Activated effector memory CD4-positive, alpha-beta T cell treated with Interleukin-2 at 50 U/mL for 16 hours (primary cell): ENCODE results near the gene ULK1.
A peak's percentile ranks its signal among the peaks of the same experiment; 100 is the strongest.

Experiments used
- DNase-seq: peaks from one replicate; pipeline ENCODE4 v3.0.0-alpha.2; 2020

Gene ULK1

DNA sequence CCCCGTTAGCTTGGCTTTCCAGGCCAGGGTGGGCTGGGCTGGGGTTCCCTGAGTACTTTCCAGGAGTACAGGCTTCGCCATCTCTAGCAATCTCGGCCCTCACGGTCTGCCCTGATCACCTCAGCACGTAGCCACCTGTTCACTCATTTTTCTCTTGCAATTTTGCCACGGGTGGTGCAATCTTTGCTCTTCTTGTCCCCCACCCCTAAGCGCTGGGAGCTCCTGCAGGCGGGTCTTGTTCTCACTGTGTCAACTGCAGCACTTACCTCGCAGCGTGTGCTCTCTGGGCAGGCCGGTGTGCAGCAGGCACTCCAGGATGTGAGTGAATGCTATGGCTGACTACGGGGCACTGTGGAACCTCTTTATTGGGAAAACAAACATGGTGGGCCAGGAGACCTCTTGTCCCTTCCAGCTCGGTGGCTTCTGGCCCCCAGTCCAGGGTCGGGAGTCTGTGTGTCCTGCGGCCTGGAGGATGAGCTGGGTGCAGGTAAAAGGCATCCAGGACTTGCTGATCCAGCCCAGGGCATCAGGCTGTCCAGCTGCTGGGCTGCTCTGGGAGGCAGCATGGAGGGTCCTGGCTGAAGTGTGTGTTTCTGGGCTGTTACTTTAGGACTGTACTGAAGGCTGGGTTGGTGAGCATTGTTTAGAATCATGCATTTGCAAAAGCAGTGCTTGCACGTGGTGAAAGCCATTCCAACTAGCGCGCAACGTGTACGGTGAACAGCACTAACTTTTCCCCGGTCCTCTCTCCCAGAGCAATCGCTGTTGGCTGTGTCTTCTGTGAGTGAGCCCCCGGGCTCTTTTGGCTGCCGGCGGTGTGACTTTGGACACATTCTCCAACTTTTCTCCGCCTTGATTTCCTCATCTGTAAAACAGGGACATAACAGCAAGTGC lies 1.5 kb upstream of the ULK1 start:
- no peak for DNase-seq

DNA sequence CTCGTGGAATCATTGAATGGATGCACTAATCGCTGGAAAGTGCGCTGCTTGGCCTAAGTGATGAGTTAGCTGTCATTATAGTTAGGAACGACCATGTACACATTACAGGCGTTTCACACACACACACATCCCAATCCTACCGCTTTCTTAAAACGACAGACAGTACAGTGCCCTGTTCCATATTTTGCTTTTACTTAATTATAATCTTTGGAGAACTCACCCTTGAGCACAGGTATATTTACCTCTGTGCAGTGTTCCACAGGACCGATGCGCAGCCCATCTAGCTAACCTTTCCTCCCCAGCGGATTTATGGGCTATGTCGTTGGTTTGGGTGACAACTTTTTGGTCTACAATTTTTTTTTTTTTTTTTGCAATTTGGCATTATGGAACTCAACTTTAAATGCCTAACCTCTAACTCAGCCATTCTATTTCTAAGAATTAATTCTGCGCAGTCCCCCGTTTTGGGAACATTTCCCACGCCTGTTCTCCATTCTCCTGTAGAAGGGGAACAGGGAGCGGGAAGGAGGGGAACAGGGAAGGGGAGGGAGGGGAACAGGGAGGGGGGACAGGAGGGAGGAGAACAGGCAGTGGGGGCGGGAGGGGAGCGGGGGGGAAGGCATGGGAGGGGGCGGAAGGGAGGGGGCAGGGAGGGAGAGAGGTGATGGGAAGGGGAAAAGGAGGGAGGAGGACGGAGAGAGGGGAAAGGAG lies 663 bp upstream of the ULK1 start:
- no peak for DNase-seq

DNA sequence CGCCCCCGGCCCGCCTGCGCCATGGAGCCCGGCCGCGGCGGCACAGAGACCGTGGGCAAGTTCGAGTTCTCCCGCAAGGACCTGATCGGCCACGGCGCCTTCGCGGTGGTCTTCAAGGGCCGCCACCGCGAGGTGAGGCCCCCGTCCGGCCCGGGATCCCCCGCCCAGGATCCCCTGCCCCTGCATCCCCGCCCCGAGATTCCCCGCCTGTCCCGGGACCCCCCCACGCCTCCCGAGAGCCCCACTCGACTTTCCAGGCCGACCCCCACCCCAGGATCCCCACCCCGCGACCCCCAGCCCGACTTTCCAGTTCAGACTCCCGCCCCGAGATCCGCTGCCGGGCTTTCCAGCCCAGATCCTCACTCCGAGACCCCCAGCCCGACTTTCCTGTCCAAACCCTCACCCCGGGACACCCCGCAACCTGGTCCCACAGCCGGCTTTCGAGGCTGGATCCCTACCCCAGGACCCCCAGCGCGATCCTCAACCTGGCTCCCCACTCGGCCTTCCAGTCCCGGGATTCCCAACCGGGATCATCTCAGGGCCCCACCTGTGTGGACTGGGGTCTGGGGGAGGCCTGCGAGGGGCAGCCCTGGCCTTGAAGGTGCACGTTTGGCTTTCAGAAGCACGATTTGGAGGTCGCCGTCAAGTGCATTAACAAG lies 688 bp downstream of the ULK1 start:
- DNase-seq, result no peak

GRCh38 chr12:131895640-131896079 lies 1.2 kb downstream of the ULK1 start:
- no peak for DNase-seq

DNA sequence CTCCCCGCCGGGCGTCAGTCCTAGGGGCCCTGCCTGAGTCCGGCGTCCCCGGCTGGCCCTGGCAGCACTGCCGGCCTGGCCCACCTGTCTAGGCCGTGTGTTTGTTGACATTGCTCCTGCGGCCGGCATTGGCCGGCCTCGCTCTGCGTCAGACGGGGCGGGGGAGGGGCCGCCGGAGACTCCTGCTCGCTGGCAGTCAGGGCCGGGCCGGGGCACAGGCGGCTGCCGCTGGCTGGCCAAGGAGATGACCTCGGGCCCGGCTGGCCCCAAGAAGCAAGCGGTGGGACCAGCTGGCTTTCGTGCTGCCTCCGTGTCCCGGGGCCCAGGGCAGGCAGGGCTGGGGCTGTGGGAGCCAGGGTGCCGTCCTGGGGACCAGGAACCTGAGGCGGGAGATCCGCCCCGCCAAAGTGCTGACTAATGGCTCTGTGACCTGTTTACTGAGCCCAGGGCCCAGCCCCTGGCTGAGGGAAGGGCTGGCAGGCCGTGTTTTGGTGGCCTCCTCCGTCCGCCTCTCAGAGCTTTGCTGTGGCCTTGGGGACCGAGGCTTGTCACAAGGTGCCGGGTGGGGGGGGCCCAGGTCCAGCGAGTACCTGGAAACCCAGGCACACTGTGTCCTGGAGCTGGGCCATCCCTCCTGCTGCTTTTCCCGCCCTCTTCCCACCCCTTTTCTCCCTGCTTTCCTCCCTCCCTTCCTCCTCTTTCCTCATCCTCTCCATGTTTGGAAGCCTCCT lies 1.8 kb downstream of the ULK1 start:
- peak; percentile 56 for DNase-seq

DNA sequence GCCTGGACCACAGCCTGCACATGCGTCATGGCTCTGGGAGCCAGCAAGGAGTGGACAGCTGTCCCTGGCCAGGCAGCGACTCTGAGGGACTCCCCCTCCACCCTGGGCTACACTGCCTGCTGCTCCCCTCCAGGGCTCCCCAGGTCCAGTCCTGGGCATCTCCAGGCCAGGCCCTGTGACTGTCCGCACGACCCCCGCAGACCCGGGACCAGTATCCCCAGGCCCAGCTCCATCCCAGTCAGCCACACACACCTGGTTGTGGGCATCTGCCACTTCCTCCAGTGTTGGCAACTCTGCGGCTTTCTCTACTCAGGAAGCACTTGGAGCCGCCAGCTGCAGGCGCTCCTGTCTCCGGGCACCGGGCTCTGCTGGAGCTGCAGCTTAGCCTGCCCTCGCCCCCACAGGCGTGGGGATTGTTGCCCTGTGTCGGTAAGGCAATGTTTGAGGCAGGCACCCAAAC lies 2.4 kb downstream of the ULK1 start:
- DNase-seq, result no peak

DNA sequence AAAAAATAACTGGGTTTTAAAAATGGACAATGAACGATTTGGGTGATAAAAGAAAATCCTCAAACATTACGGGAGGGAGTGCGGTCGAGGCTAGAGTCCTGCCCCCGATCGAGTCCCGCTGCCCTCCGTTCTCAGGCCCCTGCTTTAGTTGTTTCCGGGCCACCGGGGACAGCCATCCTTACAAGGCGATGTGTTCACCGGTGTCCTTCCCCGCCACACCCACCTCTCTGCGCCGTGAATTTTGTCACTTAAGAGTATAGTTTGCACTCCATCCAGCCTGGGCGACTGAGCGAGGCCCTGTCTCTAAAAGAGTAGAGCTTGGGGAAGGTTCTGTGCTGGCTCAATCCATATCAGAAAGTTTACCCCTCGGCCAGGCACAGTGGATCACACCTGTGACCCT lies 2.9 kb downstream of the ULK1 start:
- no peak for DNase-seq

- no peak for DNase-seq
Measured at GRCh38 chr12:131897875-131898274, 3.5 kb downstream of the ULK1 start.

DNA sequence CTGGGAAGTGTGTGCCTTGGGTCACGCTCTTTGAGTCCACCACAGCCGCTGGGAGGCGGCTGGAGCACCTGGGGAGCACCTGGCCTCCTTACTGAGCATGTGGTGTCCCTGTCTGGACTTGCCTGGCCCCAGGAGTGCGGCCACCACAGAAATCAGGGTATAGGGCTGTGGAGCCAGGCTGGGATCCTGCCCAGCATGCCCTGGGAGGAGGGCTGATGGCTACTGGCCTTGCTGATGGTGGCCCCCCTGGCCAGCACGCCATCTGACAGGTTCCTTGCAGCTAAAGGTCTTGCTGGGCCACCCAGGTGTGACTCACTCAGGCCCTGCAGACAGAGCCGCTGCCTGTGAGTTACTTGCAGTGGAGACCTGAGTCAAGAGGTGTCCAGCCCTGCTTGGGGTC lies 6.0 kb downstream of the ULK1 start:
- no peak for DNase-seq

- no peak for DNase-seq
Measured at GRCh38 chr12:131901431-131902331, 7.3 kb downstream of the ULK1 start.

GRCh38 chr12:131902332-131903241 lies 8.2 kb downstream of the ULK1 start:
- no peak for DNase-seq

DNA sequence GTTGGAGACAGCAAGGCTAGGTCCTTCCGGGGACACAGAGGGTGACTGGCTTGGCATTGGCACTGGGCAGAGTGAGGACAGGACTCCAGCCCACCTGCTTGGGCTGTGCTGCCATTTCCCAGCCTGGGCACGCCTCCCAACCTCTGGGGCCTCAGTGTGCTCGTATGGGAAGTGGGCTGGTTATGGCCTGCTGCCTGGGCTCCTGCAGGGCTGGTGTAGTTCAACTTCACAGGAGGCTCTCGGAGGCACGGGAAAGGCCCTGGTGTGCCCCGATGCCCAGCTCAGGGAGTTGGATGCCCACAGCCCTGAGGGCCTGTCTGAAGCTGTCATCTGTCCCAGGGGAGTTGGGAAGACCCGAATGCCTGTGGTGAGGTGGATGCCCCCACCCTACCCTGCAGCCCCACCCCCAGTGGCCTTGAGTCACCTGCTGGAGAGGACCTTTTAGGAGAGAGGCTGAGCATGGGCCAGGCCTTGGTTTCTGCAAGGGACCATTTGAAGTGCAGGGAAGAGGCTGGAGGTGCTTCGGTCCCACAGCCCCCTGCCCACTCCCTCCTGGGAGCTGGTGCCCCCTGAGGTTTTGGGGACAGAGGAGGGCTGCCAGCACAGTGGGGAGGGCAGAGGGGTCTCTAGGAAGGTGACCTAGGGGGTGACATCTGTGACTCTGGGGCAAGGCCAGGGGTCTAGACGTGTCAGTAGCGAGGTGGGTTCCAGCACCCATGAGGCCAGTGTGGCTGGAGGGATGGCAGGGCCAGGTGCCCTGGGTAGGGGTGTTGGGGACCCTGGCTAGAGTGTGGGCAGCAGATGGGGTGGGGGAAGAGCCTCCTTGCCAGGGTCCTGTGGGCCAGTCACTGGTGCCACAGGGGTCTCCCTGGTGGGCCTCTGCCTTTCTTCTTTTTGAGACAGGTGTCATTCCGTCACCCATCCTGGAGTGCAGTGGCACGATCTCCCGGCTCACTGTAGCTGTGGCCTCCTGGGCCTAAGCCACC lies 9.1 kb downstream of the ULK1 start:
- DNase-seq, result no peak

DNA sequence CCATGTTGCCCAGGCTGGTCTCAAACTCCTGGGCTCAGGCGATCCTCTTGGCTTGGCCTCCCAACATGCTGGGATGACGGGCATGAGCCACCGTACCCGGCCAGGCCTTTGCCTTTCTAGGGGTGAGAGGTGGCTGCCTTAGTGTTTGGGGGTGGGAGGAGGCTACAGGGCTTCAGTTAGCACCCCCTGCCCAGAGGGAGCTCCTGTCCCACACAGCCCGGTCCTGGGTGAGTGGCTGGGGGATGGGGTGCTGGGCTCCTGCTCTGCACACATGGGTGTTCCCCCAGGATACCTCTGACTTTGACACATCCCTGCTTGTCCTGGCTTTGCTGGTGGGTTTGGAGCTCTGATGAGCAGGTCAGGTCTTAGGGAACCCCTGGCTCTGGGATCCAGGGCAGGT lies 9.9 kb downstream of the ULK1 start:
- no peak for DNase-seq

- DNase-seq, result no peak
Measured at GRCh38 chr12:131905081-131905629, 10.7 kb downstream of the ULK1 start.

DNA sequence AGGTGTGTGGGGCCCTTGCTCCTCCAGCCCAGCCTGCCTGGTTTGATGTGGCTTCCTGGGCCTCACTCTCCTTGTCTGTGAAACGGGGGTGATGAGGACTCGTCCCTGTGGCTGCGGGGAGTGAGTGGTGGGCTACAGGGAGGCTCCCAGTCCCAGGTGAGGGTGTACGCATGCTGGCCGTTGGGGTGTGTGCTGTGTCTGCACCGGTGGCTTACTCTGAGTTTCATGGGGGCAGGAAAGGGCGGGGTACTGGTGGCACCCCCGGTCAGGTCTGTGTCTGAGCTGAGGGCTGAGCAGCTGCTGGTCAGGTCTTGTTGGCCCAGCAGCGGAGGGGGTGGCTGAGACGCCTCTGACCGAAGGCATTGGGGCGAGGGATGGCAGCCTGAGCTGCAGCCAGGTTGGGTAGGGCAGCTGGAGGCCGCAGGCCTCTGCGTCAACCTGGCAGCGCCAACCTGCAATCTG lies 11.2 kb downstream of the ULK1 start:
- DNase-seq, result no peak

- DNase-seq, result no peak
Measured at GRCh38 chr12:131907379-131908091, 13.1 kb downstream of the ULK1 start.

DNA sequence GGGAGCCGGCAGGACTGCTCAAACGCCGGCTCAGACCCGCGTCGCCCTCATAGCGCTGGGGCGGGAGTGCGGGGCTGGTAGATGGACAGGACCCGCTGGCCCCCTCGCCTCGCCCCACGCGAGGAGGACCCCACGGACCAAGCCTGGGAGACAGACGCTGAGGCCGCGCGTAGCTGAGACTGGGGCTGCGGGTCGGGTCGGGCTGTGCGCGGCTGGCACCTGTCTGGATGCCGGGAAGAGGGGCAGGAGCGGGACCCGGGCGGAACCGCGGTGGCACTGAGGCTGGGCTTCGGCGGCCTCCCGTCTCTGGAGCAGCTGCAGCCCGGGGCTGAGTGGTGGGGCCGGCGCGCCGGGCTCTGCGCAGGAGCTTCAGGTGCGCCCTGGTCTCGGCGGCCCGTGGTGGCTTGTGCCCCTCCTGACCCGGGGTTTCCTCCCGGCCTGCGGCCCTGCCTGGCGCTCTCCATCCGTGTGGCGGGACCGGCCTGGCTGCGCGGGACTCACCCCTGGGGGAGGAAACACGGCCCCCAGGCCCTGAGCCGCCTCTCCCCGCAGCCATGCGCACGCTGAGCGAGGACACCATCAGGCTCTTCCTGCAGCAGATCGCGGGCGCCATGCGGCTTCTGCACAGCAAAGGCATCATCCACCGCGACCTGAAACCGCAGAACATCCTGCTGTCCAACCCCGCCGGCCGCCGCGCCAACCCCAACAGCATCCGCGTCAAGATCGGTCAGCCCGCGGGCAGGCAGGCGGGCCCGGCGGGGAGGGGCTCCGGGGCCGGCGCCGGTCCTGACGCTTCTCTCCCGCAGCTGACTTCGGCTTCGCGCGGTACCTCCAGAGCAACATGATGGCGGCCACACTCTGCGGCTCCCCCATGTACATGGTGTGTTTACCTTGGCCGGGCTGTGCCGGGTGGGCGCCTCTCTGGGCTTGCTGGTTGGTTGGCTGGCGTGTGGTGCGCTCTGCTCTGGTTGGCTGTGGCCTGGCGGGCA lies 14.0 kb downstream of the ULK1 start:
- no peak for DNase-seq
